ENCODE results near the gene ABCC4.
"Not testable (repeated sequence)": the region's sequence is repeated elsewhere in the genome, so short reads cannot be mapped to it uniquely, and the experiment has no call there.

The ABCC4 gene

GRCh38 chr13:95226050-95226449, 75.2 kb downstream of the ABCC4 start:
- no peak for DNase-seq

GRCh38 chr13:95224064-95224463, 77.2 kb downstream of the ABCC4 start:
- no peak for DNase-seq

- DNase-seq, result no peak
These were observed 78.6 kb downstream of the ABCC4 start for GRCh38 chr13:95222733-95223018.

- no peak for DNase-seq
These were observed 79.1 kb downstream of the ABCC4 start for GRCh38 chr13:95221971-95222732.

- no peak for DNase-seq
These were observed 80.6 kb downstream of the ABCC4 start for GRCh38 chr13:95220611-95221010.

- DNase-seq, result no peak
These were observed 83.1 kb downstream of the ABCC4 start for GRCh38 chr13:95217920-95218830.

GRCh38 chr13:95216182-95216581, 85.1 kb downstream of the ABCC4 start:
- DNase-seq, result no peak

- no peak for DNase-seq
These were observed 88.0 kb downstream of the ABCC4 start for GRCh38 chr13:95212983-95213850.

- no peak for DNase-seq
These were observed 92.1 kb downstream of the ABCC4 start for GRCh38 chr13:95209109-95209508.

- no peak for DNase-seq
These were observed 93.4 kb downstream of the ABCC4 start for GRCh38 chr13:95207769-95208366.

- DNase-seq, result no peak
These were observed 95.1 kb downstream of the ABCC4 start for GRCh38 chr13:95206116-95206515.

GRCh38 chr13:95204231-95204765, 97.0 kb downstream of the ABCC4 start:
- DNase-seq, result peak; percentile 43

- DNase-seq, result no peak
These were observed 99.2 kb downstream of the ABCC4 start for GRCh38 chr13:95201814-95202651.

- DNase-seq, result not testable (repeated sequence)
These were observed 100.8 kb downstream of the ABCC4 start for GRCh38 chr13:95200386-95200957.

- DNase-seq, result no peak
These were observed 101.4 kb downstream of the ABCC4 start for GRCh38 chr13:95199896-95200295.

- DNase-seq, result not testable (repeated sequence)
These were observed 102.6 kb downstream of the ABCC4 start for GRCh38 chr13:95198606-95199005.

GRCh38 chr13:95197548-95197947, 103.7 kb downstream of the ABCC4 start:
- no peak for DNase-seq

GRCh38 chr13:95195146-95195545, 106.1 kb downstream of the ABCC4 start:
- no peak for DNase-seq

GRCh38 chr13:95193509-95194230, 107.6 kb downstream of the ABCC4 start:
- DNase-seq, result no peak

- DNase-seq, result no peak
These were observed 108.3 kb downstream of the ABCC4 start for GRCh38 chr13:95192998-95193397.
